GM12878 (cell line): ENCODE data around the gene SLC2A3. TPM values are rescaled to one million over a fixed set of nuclear protein-coding genes. Genes with fewer than 3 reads are reported as not detected.
"Not testable (repeated sequence)": the region's sequence is repeated elsewhere in the genome, so short reads cannot be mapped to it uniquely, and the experiment has no call there.

ENCODE experiments used
- ATAC-seq: fragments of 200-7000 bp; cut with Tn5 transposase; 3 replicates; pipeline ENCODE4 v1.9.1; 2020; ENCODE audit warnings: mild to moderate bottlenecking, moderate library complexity
- BruUV-seq: library from RNA; stranded (reverse); fragments of 400-500 nt; replicated peaks from 2 replicates; lab custom pipeline; 2021; lab: Mats Ljungman, UMichigan
- CTCF ChIA-PET: fragments of 300-600 bp; sonication (Branson Sonifier 250); formaldehyde crosslinking; extraction: SDS; loops from one replicate; lab custom pipeline; 2021; ENCODE audit warnings: inconsistent platforms; lab: Yijun Ruan, JAX
- POLR2A ChIA-PET: fragments of 350-600 bp; formaldehyde crosslinking; extraction: SDS; loops from one replicate; lab custom pipeline; 2021; ENCODE audit warnings: inconsistent platforms; lab: Charles Lee
- RAD21 ChIA-PET: fragments of 300-600 bp; sonication (Branson Sonifier 250); formaldehyde crosslinking; loops from one replicate; lab custom pipeline; 2023; ENCODE audit warnings: antibody characterized with exemption; ENCODE audit not compliant: unreplicated experiment; lab: Charles Lee
- SMC1A ChIA-PET: fragments of 300-600 bp; sonication (Branson Sonifier 250); formaldehyde crosslinking; loops from one replicate; lab custom pipeline; 2023; ENCODE audit not compliant: unreplicated experiment, uncharacterized antibody; lab: Charles Lee
- DNase-seq: peaks from one replicate; pipeline ENCODE4 v3.0.0-alpha.2; 2011; ENCODE audit warnings: low read depth, low spot score
- FAIRE-seq: peaks from 3 replicates; lab custom pipeline; 2011; peaks lifted over from hg19 to GRCh38; lab: Jason Lieb, UNC
- H2AFZ ChIP-seq: 2 replicates; pipeline ENCODE4 v1.6.0; 2011; ENCODE audit warnings: low read depth, low read length, control low read depth; ENCODE audit not compliant: control insufficient read depth
- H3K27ac ChIP-seq: 2 replicates; pipeline ENCODE4 v1.5.1; 2011; ENCODE audit warnings: control low read depth; ENCODE audit not compliant: control insufficient read depth, insufficient read depth
- H3K27me3 ChIP-seq, 2 experiments: replicated peaks in 1 of 2; 2 replicates each; pipeline versions ENCODE4 v1.6.0 to v1.6.1; 2011; ENCODE audit warnings: low read length in 1 of 2; ENCODE audit not compliant: control insufficient read depth in 2 of 2, insufficient read depth in 2 of 2
- H3K36me3 ChIP-seq, 2 experiments: 2 replicates each; pipeline ENCODE4 v1.5.1; 2011; ENCODE audit warnings: low read length in 1 of 2; ENCODE audit not compliant: control insufficient read depth in 2 of 2, insufficient read depth in 2 of 2
- H3K4me1 ChIP-seq: 2 replicates; pipeline ENCODE4 v1.6.1; 2011; ENCODE audit warnings: mild to moderate bottlenecking, low read length, moderate library complexity, mixed read lengths; ENCODE audit not compliant: control insufficient read depth, insufficient read depth
- H3K4me2 ChIP-seq: 2 replicates; pipeline ENCODE4 v1.6.0; 2011; ENCODE audit warnings: control low read depth; ENCODE audit not compliant: control insufficient read depth, insufficient read depth
- H3K4me3 ChIP-seq: fragments of 200-600 bp; sonication (generic); 2 replicates; pipeline ENCODE4 v1.5.1; 2016
- H3K79me2 ChIP-seq: 2 replicates; pipeline ENCODE4 v1.6.0; 2011; ENCODE audit warnings: low read length; ENCODE audit not compliant: control insufficient read depth, insufficient read depth
- H3K9ac ChIP-seq: 2 replicates; pipeline ENCODE4 v1.8.0; 2011; ENCODE audit warnings: low read length, control low read depth, mixed read lengths; ENCODE audit not compliant: control insufficient read depth, insufficient read depth
- H3K9me3 ChIP-seq: replicated peaks from 3 replicates; pipeline ENCODE4 v1.5.1; 2011; ENCODE audit warnings: mild to moderate bottlenecking, low read length; ENCODE audit not compliant: control insufficient read depth, insufficient read depth
- H4K20me1 ChIP-seq: 2 replicates; pipeline ENCODE4 v1.6.0; 2011; ENCODE audit not compliant: control insufficient read depth, insufficient read depth
- CHD4 ChIP-seq: fragments of 200-600 bp; sonication (generic); IDR thresholded peaks from 2 replicates; pipeline ENCODE4 v1.6.1; 2016; ENCODE audit warnings: mild to moderate bottlenecking
- TCF3 ChIP-seq: IDR thresholded peaks from 2 replicates; pipeline ENCODE4 v1.6.1; 2012; ENCODE audit warnings: low read depth, mild to moderate bottlenecking, low read length, borderline replicate concordance; ENCODE audit not compliant: insufficient read depth
- WGBS: methylation state at CpG from one replicate; pipeline ENCODE4 v1.1.6; 2016; ENCODE audit warnings: low lambda C conversion rate; ENCODE audit not compliant: insufficient replicate concordance, insufficient coverage; ENCODE audit errors: missing lambda C conversion rate; 5-methylcytosine and 5-hydroxymethylcytosine counted together
- in situ Hi-C: fragments of 300-500 bp; cut with MboI; formaldehyde crosslinking; loops from 9 replicates; pipeline ENCODE4 v1.14.3; 2018; ENCODE audit warnings: mixed read lengths
- intact Hi-C: fragments of 100-400 bp; cut with micrococcal nuclease; formaldehyde crosslinking; loops from one replicate; pipeline ENCODE4 v1.14.2; 2022; ENCODE audit not compliant: unreplicated experiment
- polyA plus RNA-seq, 11 experiments: library from polyadenylated mRNA; depleted of rRNA in 4 of 11; unstranded in 6 of 11; stranded (reverse) in 5 of 11; fragments of >200 nt; fragmentation: Nextera tagmentation in 4 of 11; fragmentation: Illumina TruSeq in 1 of 11; extraction: Ambion mirVana in 4 of 11; extraction: Trizol in 1 of 11; gene quantifications; 1 replicate in 1 of 11; 2 replicates in 10 of 11; pipeline versions ENCODE4 v1.2.1 to v1.2.3, GENCODE V29; 2011 to 2016; ENCODE audit warnings: inconsistent platforms in 2 of 11, missing spikeins in 2 of 11, low read depth in 1 of 11
- total RNA-seq, 4 experiments: library from RNA; depleted of rRNA in 3 of 4; stranded (reverse); fragments of >200 nt in 3 of 4; fragmentation: Illumina TruSeq in 1 of 4; extraction: Trizol in 1 of 4; gene quantifications; 2 replicates each; pipeline versions ENCODE4 v1.2.1 to v1.2.3, GENCODE V29; 2013 to 2021

The SLC2A3 gene
- total and polyA plus RNA-seq, 10 of the 15 experiments (the other 5 are each of a cell fraction or from before 2014, with no cell fraction given), result 6.5 to 66.3 (median 11.2) TPM

DNA sequence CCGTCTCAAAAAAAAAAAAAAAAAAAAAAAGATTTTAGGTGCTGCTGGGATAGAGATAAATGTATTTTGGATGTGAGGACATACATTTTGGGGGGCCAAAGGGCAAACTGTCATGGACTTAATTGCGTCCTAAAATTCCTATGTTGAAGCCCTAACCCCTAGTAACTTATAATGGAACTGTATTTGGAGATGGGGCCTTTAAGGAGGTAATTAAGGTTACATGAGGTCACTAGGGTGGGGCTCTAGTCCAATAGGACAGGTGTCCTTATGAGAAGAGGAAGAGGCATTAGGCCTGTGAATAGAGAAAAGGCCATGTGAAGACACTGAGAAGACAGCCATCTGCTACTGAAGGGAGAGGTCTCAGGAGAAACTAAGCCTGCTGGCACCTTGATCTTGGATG lies 17.9 kb upstream of the SLC2A3 start:
- H3K4me2 ChIP-seq, SMC1A ChIA-PET, H3K4me3 ChIP-seq, ATAC-seq, POLR2A ChIA-PET, H3K4me1 ChIP-seq, CTCF ChIA-PET, H3K9ac ChIP-seq, in situ Hi-C loops, H3K27me3 ChIP-seq, H2AFZ ChIP-seq, DNase-seq, H3K27ac ChIP-seq, FAIRE-seq, intact Hi-C loops, RAD21 ChIA-PET, BruUV-seq, H3K36me3 ChIP-seq, H3K9me3 ChIP-seq, H4K20me1 ChIP-seq, H3K79me2 ChIP-seq: not testable (repeated sequence)
- WGBS, result 100% methylated on average over 1 of the region's 2 CpGs

DNA sequence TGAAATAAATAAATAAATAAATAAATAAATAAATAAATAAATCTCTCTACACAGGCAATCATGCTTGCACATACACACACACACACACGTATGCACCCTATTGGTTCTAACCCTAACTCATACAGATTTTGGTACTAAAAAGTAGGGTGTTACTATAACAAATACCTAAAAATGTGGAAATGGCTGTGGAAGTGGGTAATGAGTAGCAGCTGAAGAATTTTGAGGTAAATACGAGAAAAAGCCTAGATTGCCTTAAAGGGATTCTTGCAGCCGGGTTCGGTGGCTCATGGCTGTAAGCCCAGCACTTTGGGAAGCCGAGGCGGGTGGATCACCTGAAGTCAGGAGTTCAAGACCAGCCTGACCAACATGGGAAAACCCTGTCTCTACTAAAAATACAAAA lies 15.7 kb upstream of the SLC2A3 start:
- Histone ChIP-seq H3K4me3 (no peak overlapping the region), H3K36me3 (no peaks in the 10 kb centered on the region), H3K4me2 (no peak overlapping the region), H2AFZ (no peak overlapping the region), H3K4me1 (no peaks in the 10 kb centered on the region), H4K20me1 (no peaks in the 10 kb centered on the region), H3K9ac (no peak overlapping the region), H3K79me2 (no peaks in the 10 kb centered on the region), H3K9me3 (no peaks in the 10 kb centered on the region), H3K27ac (no peak overlapping the region), H3K27me3 (no peaks in the 10 kb centered on the region)
- in situ Hi-C loops (no loop called here), intact Hi-C loops (no loop called here)
- ChIA-PET POLR2A (no interaction called here), SMC1A (no interaction called here), CTCF (no interaction called here), RAD21 (no interaction called here)
- no peak for FAIRE-seq
- 89% methylated on average over 6 of the region's 6 CpGs for WGBS
- BruUV-seq, result no TSS peak
- no peak for ATAC-seq
- DNase-seq, result no peak
- TF ChIP-seq CHD4, result no peak
- no peak for TF ChIP-seq TCF3

DNA sequence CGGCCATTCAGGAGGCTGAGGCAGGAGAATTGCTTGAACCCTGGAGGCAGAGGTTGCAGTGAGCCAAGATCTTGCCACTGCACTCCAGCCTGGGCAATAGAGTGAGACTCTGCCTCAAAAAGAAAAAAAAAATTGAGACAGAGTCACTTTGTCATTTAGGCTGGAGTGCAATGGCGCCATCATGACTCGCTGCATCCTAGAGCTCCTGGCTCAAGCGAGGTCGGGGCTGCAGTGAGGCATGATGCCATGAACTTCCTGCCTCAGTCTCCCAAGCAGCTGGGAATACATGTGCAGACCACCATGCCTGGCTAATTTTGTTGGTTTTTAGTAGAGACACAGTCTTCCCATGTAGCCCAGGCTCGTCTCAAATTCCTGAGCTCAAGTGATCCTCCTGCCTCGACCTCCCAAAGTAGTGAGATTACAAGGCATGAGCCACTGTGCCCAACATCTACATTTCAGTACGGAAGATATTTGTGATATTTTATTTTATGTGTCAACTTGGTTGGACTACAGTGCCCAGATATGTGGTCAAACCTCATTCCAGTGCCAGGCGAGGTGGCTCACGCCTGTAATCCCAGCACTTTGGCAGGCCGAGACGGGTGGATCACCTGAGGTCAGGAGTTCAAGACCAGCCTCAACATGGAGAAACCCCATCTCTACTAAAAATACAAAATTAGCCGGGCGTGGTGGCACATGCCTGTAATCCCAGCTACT lies 14.4 kb upstream of the SLC2A3 start:
- H3K4me2 ChIP-seq, ATAC-seq: not testable (repeated sequence)
- WGBS, result 82% methylated on average over 14 of the region's 14 CpGs

More for the DNA sequence above, 14.4 kb upstream of the SLC2A3 start:
- SMC1A ChIA-PET, DNase-seq, H2AFZ ChIP-seq, H3K9me3 ChIP-seq, FAIRE-seq, BruUV-seq, H3K4me3 ChIP-seq, intact Hi-C loops, RAD21 ChIA-PET, CTCF ChIA-PET, H3K27ac ChIP-seq, H3K79me2 ChIP-seq, H3K9ac ChIP-seq, H3K36me3 ChIP-seq, H4K20me1 ChIP-seq, POLR2A ChIA-PET, in situ Hi-C loops, H3K27me3 ChIP-seq, H3K4me1 ChIP-seq: not testable (repeated sequence)
